Heart left ventricle (tissue), 16 donors: ENCODE measurements around the gene PSMF1. TPM values are rescaled to one million over a fixed set of nuclear protein-coding genes. Genes with fewer than 3 reads are reported as not detected.

Experiments used
- ATAC-seq, 4 donors: fragments of 200-7000 bp; cut with Tn5 transposase; one replicate each; pipeline ENCODE4 v1.9.1; 2020 to 2022; ENCODE audit warnings: moderate library complexity in 4 of 4, mild to moderate bottlenecking in 3 of 4, moderate number of reproducible peaks in 1 of 4
- DNase-seq, 5 donors: peaks; one replicate each; pipeline ENCODE4 v3.0.0-alpha.2; 2020
- H3K27ac ChIP-seq, 12 donors: fragments of 200-600 bp; sonication (generic) in 4 of 12; one replicate each; pipeline versions ENCODE4 v1.5.0 to v1.8.0; 2016 to 2022; ENCODE audit warnings: mild to moderate bottlenecking in 2 of 12
- H3K27me3 ChIP-seq, 9 donors: fragments of 200-600 bp; sonication (generic) in 2 of 9; one replicate each; pipeline versions ENCODE4 v1.5.1 to v1.8.0; 2016 to 2022; ENCODE audit warnings: mild to moderate bottlenecking in 3 of 9
- H3K36me3 ChIP-seq, 9 donors: fragments of 200-600 bp; sonication (generic) in 2 of 9; one replicate each; pipeline versions ENCODE4 v1.5.0 to v1.8.0; 2018 to 2022; ENCODE audit warnings: mild to moderate bottlenecking in 2 of 9
- H3K4me1 ChIP-seq, 12 donors: fragments of 200-600 bp; sonication (generic) in 4 of 12; one replicate each; pipeline versions ENCODE4 v1.5.0 to v1.8.0; 2016 to 2022; ENCODE audit warnings: mild to moderate bottlenecking in 3 of 12
- H3K4me3 ChIP-seq, 12 donors: fragments of 200-600 bp; sonication (generic) in 4 of 12; one replicate each; pipeline versions ENCODE4 v1.5.0 to v1.8.0; 2017 to 2022; ENCODE audit warnings: mild to moderate bottlenecking in 9 of 12, moderate library complexity in 4 of 12
- H3K9me3 ChIP-seq, 12 donors: fragments of 200-600 bp; sonication (generic) in 4 of 12; one replicate each; pipeline versions ENCODE4 v1.5.0 to v1.8.0; 2016 to 2022; ENCODE audit warnings: mild to moderate bottlenecking in 1 of 12
- CTCF ChIP-seq, 12 donors: fragments of 200-600 bp; sonication (generic) in 4 of 12; IDR thresholded peaks; one replicate each; pipeline versions ENCODE4 v1.5.0 to v1.8.0; 2018 to 2022; ENCODE audit warnings: antibody characterized with exemption in 12 of 12, mild to moderate bottlenecking in 5 of 12
- POLR2A ChIP-seq, 2 donors: fragments of 450-650 bp; IDR thresholded peaks; one replicate each; pipeline ENCODE4 v1.6.1; 2017; ENCODE audit warnings: antibody characterized with exemption in 2 of 2, mild to moderate bottlenecking in 2 of 2, moderate library complexity in 2 of 2
- WGBS, 4 donors: extraction: QIAGEN DNeasy Blood & Tissue Kit in 2 of 4; methylation state at CpG; one replicate each; pipeline versions ENCODE4 v1.1.5 to v1.1.7; 2013 to 2018; 5-methylcytosine and 5-hydroxymethylcytosine counted together
- intact Hi-C, 10 donors: fragments of 100-400 bp; cut with DNase I; formaldehyde crosslinking; loops; one replicate each; pipeline versions ENCODE4 v1.11.1 to v1.14.2; 2022
- polyA plus RNA-seq, 2 donors: library from polyadenylated mRNA; stranded (reverse); fragments of 200-250 nt; gene quantifications; one replicate each; pipeline ENCODE4 v1.2.3, GENCODE V29; 2013
- total RNA-seq, 9 donors: library from RNA; depleted of rRNA in 2 of 9; stranded (reverse); fragments of >200 nt in 2 of 9; fragmentation: NEBNext Ultra II Directional in 3 of 9; extraction: Animal tissue kit (Norgen Biotek cat#: 25700) in 3 of 9; gene quantifications; one replicate each; pipeline versions ENCODE4 v1.1.0 to v1.2.4, GENCODE V29; 2016 to 2023
- donor health status: ischemic (EF 13 %, LVEDD 7.1; RV severe dilation, severe dysfunction).
- donor health status: healthy with polysubstance abuse.
- donor health status: DM: no; HTN: yes; CAD: no.
- donor health status: DM: no; HTN: no; CAD: no.
- donor health status: ischemic (EF 25% LVEDD 6.9; RV normal size, moderate dysfunction).
- donor health status: ischemic (EF 25% LVEDD 5.7; RV mildly dilated, moderate dysfunction).
- donor health status: healthy.
- donor health status: DM: yes; HTN: yes; CAD: no.
- donor health status: ischemic (EF 35%, LVEDD 5.7; RV mildly dilated, moderate dysfunction).
- donor health status: nonischemic (EF 11% LVEDD 7.7; RV severe dilation, severe dysfunction).
- donor health status: DM: yes; HTN: yes; CAD: no.
- donor health status: PGD.
- donor health status: ischemic (EF 29% LVEDD 5.4; RV normal size, mild dysfunction).
- donor health status: nonischemic (EF 23%, LVEDD 6.1; RV moderate dilation, normal function).

PSMF1 gene
- total and polyA plus RNA-seq, 11 donors: 24.6 to 184 (median 133) TPM

GRCh38 chr20:1186367-1186991 lies 68.1 kb downstream of the PSMF1 start:
- peaks cover 0 to 35% (median 8%) of the 10 kb centered on the region in 12 donors for H3K4me1 ChIP-seq
- ATAC-seq (no peak), DNase-seq (no peak)
- no peaks in the 10 kb centered on the region for H3K9me3 ChIP-seq
- peaks cover 0 to 38% (median 9%) of the 10 kb centered on the region in 9 donors for H3K27me3 ChIP-seq
- intact Hi-C loops: loop anchor here in 3 of 10 donors (10.0 kb wide), 2 partner anchors 222 to 372 kb away; no protein-coding TSS in a partner anchor
- peak overlapping the region in 6 of 12 donors; percentile 13 to 54 (median 36) for H3K27ac ChIP-seq
- no peak for TF ChIP-seq POLR2A (IDR thresholded peaks at IDR 0.05)
- TF ChIP-seq CTCF (IDR thresholded peaks at IDR 0.05): no peak
- H3K36me3 ChIP-seq: no peaks in the 10 kb centered on the region
- WGBS, 4 donors: 78 to 83% (median 81%) methylated on average over 12 to 13 of the region's 13 CpGs
- H3K4me3 ChIP-seq: no peak overlapping the region

DNA sequence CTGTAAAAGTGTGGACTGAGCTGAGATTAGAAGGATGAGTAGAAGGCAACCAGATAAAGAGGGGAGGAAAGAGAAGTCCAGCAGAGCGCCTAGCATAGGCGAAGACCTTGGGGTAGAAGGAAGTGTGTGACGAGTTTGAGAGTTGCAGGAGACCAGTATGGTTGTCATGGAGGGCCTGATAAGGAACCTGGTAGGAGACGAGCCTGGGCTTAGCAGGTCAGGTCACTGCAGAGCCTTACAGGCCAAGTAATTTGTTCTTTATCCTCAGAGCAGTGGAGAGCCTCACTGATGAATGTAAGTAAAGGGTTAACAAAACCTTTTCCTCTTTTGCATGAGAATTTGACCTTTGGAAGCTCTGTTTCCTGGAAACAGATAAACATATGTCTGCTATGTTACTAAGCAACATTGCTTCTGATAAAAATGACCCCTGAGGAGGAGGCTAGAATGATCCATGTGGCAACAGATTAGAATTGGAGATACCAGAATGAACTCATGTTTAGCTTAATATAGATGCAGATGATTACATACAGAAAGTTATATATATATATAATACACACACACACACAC lies 69.3 kb downstream of the PSMF1 start:
- Histone ChIP-seq H3K4me1 (peaks cover 0 to 35% (median 8%) of the 10 kb centered on the region in 12 donors), H3K27me3 (peaks cover 0 to 38% (median 9%) of the 10 kb centered on the region in 9 donors), H3K27ac (peak overlapping the region in 4 of 12 donors; percentile 2 to 47 (median 24)), H3K36me3 (no peaks in the 10 kb centered on the region), H3K4me3 (no peak overlapping the region), H3K9me3 (no peaks in the 10 kb centered on the region)
- TF ChIP-seq CTCF (IDR thresholded peaks at IDR 0.05) (no peak), POLR2A (IDR thresholded peaks at IDR 0.05) (no peak)
- WGBS, 4 donors: 65 to 71% (median 67%) methylated on average over 4 of the region's 4 CpGs
- intact Hi-C loops: loop anchor here in 3 of 10 donors (10.0 kb wide), 2 partner anchors 223 to 373 kb away; no protein-coding TSS in a partner anchor
- DNase-seq (no peak), ATAC-seq (peak in 2 of 4 donors; percentile 6 to 8)

GRCh38 chr20:1188347-1188746 lies 69.9 kb downstream of the PSMF1 start:
- Histone ChIP-seq H3K9me3 (no peaks in the 10 kb centered on the region), H3K27me3 (peaks cover 0 to 37% (median 9%) of the 10 kb centered on the region in 9 donors), H3K4me3 (no peak overlapping the region), H3K4me1 (peaks cover 0 to 35% (median 8%) of the 10 kb centered on the region in 12 donors), H3K36me3 (no peaks in the 10 kb centered on the region), H3K27ac (no peak overlapping the region)
- ATAC-seq (no peak), DNase-seq (no peak)
- intact Hi-C loops: loop anchor here in 3 of 10 donors (10.0 kb wide), 2 partner anchors 224 to 374 kb away; no protein-coding TSS in a partner anchor
- 91 to 100% (median 97%) methylated on average over 1 of the region's 1 CpG for WGBS, 4 donors
- no peak for TF ChIP-seq CTCF (IDR thresholded peaks at IDR 0.05)
- TF ChIP-seq POLR2A (IDR thresholded peaks at IDR 0.05): no peak

DNA sequence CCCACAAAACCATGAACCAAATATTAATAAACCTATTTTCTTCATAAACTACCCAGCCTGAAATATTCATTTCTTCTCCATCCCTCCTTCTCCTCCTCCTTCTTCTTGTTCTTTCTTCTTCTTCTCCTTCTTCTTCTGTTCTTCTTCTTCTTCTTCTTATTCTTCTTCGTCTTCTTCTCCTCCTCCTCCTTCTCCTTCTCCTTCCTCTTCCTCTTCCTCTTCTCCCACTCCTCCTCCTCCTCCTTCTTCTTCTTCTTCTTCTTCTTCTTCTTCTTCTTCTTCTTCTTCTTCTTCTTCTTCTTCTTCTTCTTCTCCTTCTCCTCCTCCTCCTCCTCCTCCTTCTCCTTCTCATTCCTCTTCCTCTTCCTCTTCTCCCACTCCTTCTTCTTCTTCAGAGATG lies 71.4 kb downstream of the PSMF1 start:
- Histone ChIP-seq H3K4me1 (peaks cover 0 to 30% (median 5%) of the 10 kb centered on the region in 12 donors), H3K4me3 (no peak overlapping the region), H3K36me3 (no peaks in the 10 kb centered on the region), H3K27ac (no peak overlapping the region), H3K27me3 (peaks cover 0 to 23% (median 8%) of the 10 kb centered on the region in 9 donors), H3K9me3 (no peaks in the 10 kb centered on the region)
- no peak for ATAC-seq
- TF ChIP-seq CTCF (IDR thresholded peaks at IDR 0.05): no peak
- TF ChIP-seq POLR2A (IDR thresholded peaks at IDR 0.05): no peak
- DNase-seq: no peak
- intact Hi-C loops: loop anchor here in 3 of 10 donors (10.0 kb wide), 2 partner anchors 225 to 375 kb away; no protein-coding TSS in a partner anchor
- WGBS, 4 donors: 58 to 73% (median 70%) methylated on average over 1 of the region's 1 CpG
